K562 (cell line): ENCODE data around the gene SH3BP5. TPM values are rescaled to one million over a fixed set of nuclear protein-coding genes. Genes with fewer than 3 reads are reported as not detected.

Source experiments
- ATAC-seq: fragments of 200-7000 bp; cut with Tn5 transposase; 3 replicates; pipeline ENCODE4 v1.9.1; 2020; ENCODE audit warnings: moderate library complexity
- BruUV-seq: library from RNA; stranded (reverse); fragments of 400-500 nt; replicated peaks from 2 replicates; lab custom pipeline; 2021; lab: Mats Ljungman, UMichigan
- CTCF ChIA-PET: fragments of 300-600 bp; formaldehyde crosslinking; extraction: SDS; loops from one replicate; lab custom pipeline; 2021; ENCODE audit warnings: low intra/inter-chr PET ratio; lab: Yijun Ruan, JAX
- POLR2A ChIA-PET: fragments of 300-600, 350-650 bp; sonication (Branson Sonifier 250); formaldehyde crosslinking; extraction: SDS; loops from one replicate; lab custom pipeline; 2021; ENCODE audit warnings: antibody characterized with exemption, inconsistent platforms; lab: Yijun Ruan, JAX
- DNase-seq, 4 experiments: peaks; one replicate each; pipeline versions ENCODE4 v3.0.0 to v3.0.0-alpha.2; 2011 to 2018; ENCODE audit warnings: low spot score in 3 of 4, mixed read lengths in 3 of 4; ENCODE audit errors: extremely low read depth in 1 of 4
- FAIRE-seq: peaks from 2 replicates; lab custom pipeline; 2011; peaks lifted over from hg19 to GRCh38; lab: Jason Lieb, UNC
- H2AFZ ChIP-seq: 2 replicates; pipeline ENCODE4 v1.6.0; 2011; ENCODE audit warnings: low read depth, low read length, control low read depth, inconsistent platforms
- H3K27ac ChIP-seq: fragments of 200-600 bp; 3 replicates; pipeline ENCODE4 v1.8.0; 2011; ENCODE audit warnings: low read depth, mild to moderate bottlenecking, control low read depth, inconsistent platforms, low read length, moderate library complexity, mixed read lengths; ENCODE audit errors: extremely low read depth
- H3K27me3 ChIP-seq, 2 experiments: fragments of 300-600 bp in 1 of 2; 2 replicates in 1 of 2; 3 replicates in 1 of 2; pipeline versions ENCODE4 v1.6.0 to v1.8.0; 2011; ENCODE audit warnings: inconsistent platforms in 2 of 2, low read length in 2 of 2, mild to moderate bottlenecking in 1 of 2, mixed read lengths in 1 of 2, moderate library complexity in 1 of 2; ENCODE audit not compliant: control insufficient read depth in 2 of 2, insufficient read depth in 2 of 2
- H3K36me3 ChIP-seq: fragments of 300-600 bp; 3 replicates; pipeline ENCODE4 v1.8.0; 2011; ENCODE audit warnings: mild to moderate bottlenecking, low read length, inconsistent platforms; ENCODE audit not compliant: control insufficient read depth, insufficient read depth
- H3K4me1 ChIP-seq, 2 experiments: fragments of 200-600 bp in 1 of 2; replicated peaks in 1 of 2; 2 replicates in 1 of 2; 3 replicates in 1 of 2; pipeline versions ENCODE4 v1.5.1 to v1.8.0; 2011; ENCODE audit warnings: inconsistent platforms in 2 of 2, low read length in 2 of 2, mild to moderate bottlenecking in 1 of 2, mixed read lengths in 1 of 2, moderate library complexity in 1 of 2; ENCODE audit not compliant: control insufficient read depth in 2 of 2, insufficient read depth in 2 of 2
- H3K4me2 ChIP-seq: 2 replicates; pipeline ENCODE4 v1.6.1; 2011; ENCODE audit warnings: low read length, control low read depth, inconsistent platforms, mixed read lengths; ENCODE audit not compliant: insufficient read depth
- H3K4me3 ChIP-seq: fragments of 200-600 bp; sonication (generic), shearing (Covaris generic); 2 replicates; pipeline ENCODE4 v1.5.1; 2016; ENCODE audit warnings: control low read depth, inconsistent platforms
- H3K79me2 ChIP-seq: fragments of 200-600 bp; 3 replicates; pipeline ENCODE4 v1.8.0; 2011; ENCODE audit warnings: low read length, inconsistent platforms; ENCODE audit not compliant: control insufficient read depth, insufficient read depth
- H3K9ac ChIP-seq, 2 experiments: 2 replicates each; pipeline versions ENCODE4 v1.6.0 to v1.6.1; 2011; ENCODE audit warnings: low read depth in 2 of 2, low read length in 2 of 2, control low read depth in 1 of 2, inconsistent platforms in 1 of 2, mild to moderate bottlenecking in 1 of 2, mixed read lengths in 1 of 2; ENCODE audit not compliant: insufficient read depth in 1 of 2
- H3K9me1 ChIP-seq: one replicate; pipeline ENCODE4 v1.6.0; 2011; ENCODE audit warnings: inconsistent platforms, mild to moderate bottlenecking, low read length, moderate library complexity; ENCODE audit not compliant: control insufficient read depth, insufficient read depth
- H3K9me3 ChIP-seq: replicated peaks from 2 replicates; pipeline ENCODE4 v1.5.1; 2011; ENCODE audit warnings: low read depth, low read length, inconsistent platforms; ENCODE audit not compliant: control insufficient read depth, insufficient read depth
- H4K20me1 ChIP-seq: replicated peaks from 2 replicates; pipeline ENCODE4 v1.6.1; 2011; ENCODE audit warnings: low read length, inconsistent platforms, mixed read lengths; ENCODE audit not compliant: control insufficient read depth, insufficient read depth
- AFF1 ChIP-seq, 2 experiments: fragments of 450-650 bp; IDR thresholded peaks; 2 replicates each; pipeline ENCODE4 v1.6.1; 2018; ENCODE audit warnings: mild to moderate bottlenecking in 2 of 2, low read depth in 1 of 2; ENCODE audit not compliant: partially characterized antibody in 2 of 2
- DPF2 ChIP-seq: fragments of 450-650 bp; IDR thresholded peaks from 2 replicates; pipeline ENCODE4 v1.6.1; 2016
- FOXK2 ChIP-seq, 2 experiments: fragments of 450-650 bp; IDR thresholded peaks in 1 of 2; conservative IDR thresholded peaks in 1 of 2; 2 replicates each; pipeline ENCODE4 v1.6.1; 2016; ENCODE audit warnings: low read depth in 2 of 2, mild to moderate bottlenecking in 1 of 2
- GATA2 ChIP-seq: sonication (generic); formaldehyde crosslinking; IDR thresholded peaks from 2 replicates; pipeline ENCODE4 v1.4.0; 2020; ENCODE audit warnings: mild to moderate bottlenecking, missing genetic modification reagents
- HMG20B ChIP-seq: fragments of 250-450 bp; sonication (Bioruptor Pico); IDR thresholded peaks from 2 replicates; pipeline ENCODE4 v1.5.0; 2021; ENCODE audit warnings: mild to moderate bottlenecking
- HMGXB4 ChIP-seq: sonication (generic); formaldehyde crosslinking; IDR thresholded peaks from 2 replicates; pipeline ENCODE4 v1.8.1; 2023; ENCODE audit warnings: mild to moderate bottlenecking, missing genetic modification reagents
- JUN ChIP-seq, 2 experiments: sonication (generic) in 1 of 2; formaldehyde crosslinking in 1 of 2; IDR thresholded peaks; 2 replicates each; pipeline versions ENCODE4 v1.6.1 to v1.8.0; 2012 to 2022; ENCODE audit warnings: borderline replicate concordance in 2 of 2, mild to moderate bottlenecking in 2 of 2, improper control_type of control experiment in 1 of 2, low read depth in 1 of 2, low read length in 1 of 2, missing genetic modification reagents in 1 of 2
- JUND ChIP-seq, 2 experiments: IDR thresholded peaks; 2 replicates in 1 of 2; 3 replicates in 1 of 2; pipeline ENCODE4 v1.6.1; 2011; ENCODE audit warnings: borderline replicate concordance in 2 of 2, low read depth in 2 of 2, low read length in 2 of 2, improper control_type of control experiment in 1 of 2, missing biosample characterization in 1 of 2, missing genetic modification characterization in 1 of 2, missing genetic modification reagents in 1 of 2
- SAP30 ChIP-seq: fragments of 200-600 bp; sonication (generic); IDR thresholded peaks from 2 replicates; pipeline ENCODE4 v1.6.1; 2012; ENCODE audit warnings: borderline replicate concordance, low read depth, mild to moderate bottlenecking, moderate library complexity, low read length, control low read depth, inconsistent platforms; ENCODE audit not compliant: insufficient read depth, poor library complexity, severe bottlenecking
- TBL1XR1 ChIP-seq, 2 experiments: IDR thresholded peaks; 2 replicates each; pipeline ENCODE4 v1.6.1; 2012; ENCODE audit warnings: improper control_type of control experiment in 2 of 2, low read length in 2 of 2, mild to moderate bottlenecking in 1 of 2
- TFAP4 ChIP-seq: sonication (generic); formaldehyde crosslinking; IDR thresholded peaks from 2 replicates; pipeline ENCODE4 v1.8.0; 2022; ENCODE audit warnings: missing genetic modification reagents, mild to moderate bottlenecking, moderate library complexity, borderline replicate concordance
- ZNF507 ChIP-seq: conservative IDR thresholded peaks from 2 replicates; pipeline ENCODE4 v1.6.1; 2017; ENCODE audit warnings: missing genetic modification characterization, missing compliant biosample characterization
- WGBS: fragments of 100-300 bp; shearing (Covaris generic); methylation state at CpG from one replicate; pipeline ENCODE4 v1.1.6; 2016; ENCODE audit warnings: low coverage, mixed read lengths; ENCODE audit not compliant: insufficient coverage; ENCODE audit errors: missing lambda C conversion rate; 5-methylcytosine and 5-hydroxymethylcytosine counted together
- in situ Hi-C: fragments of 300-500 bp; cut with MboI; formaldehyde crosslinking; loops from 4 replicates; pipeline ENCODE4 v1.15.0; 2018; ENCODE audit warnings: inconsistent platforms, mixed read lengths
- intact Hi-C: fragments of 100-400 bp; cut with micrococcal nuclease; formaldehyde crosslinking; loops from 2 replicates; pipeline ENCODE4 v1.14.2; 2022
- polyA plus RNA-seq, 8 experiments: library from polyadenylated mRNA; depleted of rRNA in 4 of 8; stranded (reverse) in 5 of 8; unstranded in 3 of 8; fragments of >200 nt; fragmentation: Nextera tagmentation in 2 of 8; fragmentation: Illumina TruSeq in 1 of 8; extraction: Ambion mirVana in 2 of 8; extraction: Trizol in 1 of 8; gene quantifications; 2 replicates each; pipeline versions ENCODE4 v1.2.1 to v1.2.3, GENCODE V29; 2011 to 2014; ENCODE audit warnings: inconsistent platforms in 1 of 8, missing spikeins in 1 of 8
- total RNA-seq, 7 experiments: library from RNA; depleted of rRNA in 6 of 7; stranded (reverse); fragments of >200 nt in 6 of 7; fragmentation: Illumina TruSeq in 2 of 7; extraction: Trizol in 2 of 7; gene quantifications; 2 replicates each; pipeline versions ENCODE4 v1.2.1 to v1.2.3, GENCODE V29; 2011 to 2021; ENCODE audit warnings: low replicate concordance in 1 of 7

Gene SH3BP5
- total and polyA plus RNA-seq, 9 of the 15 experiments (the other 6 are each of a cell fraction or from before 2014, with no cell fraction given) = 2.9 to 29.0 (median 14.9) TPM

- peak overlapping the region; percentile 57 for H2AFZ ChIP-seq
- H3K9ac ChIP-seq = no peak overlapping the region
- CTCF ChIA-PET = no interaction called here
- intact Hi-C loops = no loop called here
- BruUV-seq = no TSS peak
- H3K4me1 ChIP-seq = peaks cover 8 to 12% of the 10 kb centered on the region in 2 experiments; a peak in 4 of 5 replicates
- no peaks in the 10 kb centered on the region for H4K20me1 ChIP-seq
- no peak for FAIRE-seq
- H3K4me2 ChIP-seq = no peak overlapping the region
- H3K4me3 ChIP-seq = no peak overlapping the region
- DNase-seq = no peak
- no peaks in the 10 kb centered on the region for H3K9me1 ChIP-seq
- no peak for ATAC-seq
- H3K9me3 ChIP-seq = no peaks in the 10 kb centered on the region
- no peaks in the 10 kb centered on the region for H3K27me3 ChIP-seq
- no peaks in the 10 kb centered on the region for H3K36me3 ChIP-seq
- in situ Hi-C loops = no loop called here
- POLR2A ChIA-PET = interaction anchor here (0.6 to 1.5 kb wide), 3 partner anchors 9 to 67 kb away, joined by 3 to 6 read pairs (median 4); no protein-coding TSS in a partner anchor
- no peaks in the 10 kb centered on the region for H3K79me2 ChIP-seq
- no peak overlapping the region for H3K27ac ChIP-seq
- 0% methylated on average over 1 of the region's 1 CpG for WGBS
- TF ChIP-seq ZNF507 (tag) = no peak
- peak in 1 of 2 experiments; percentile 33 for TF ChIP-seq AFF1 (IDR thresholded peaks at IDR 0.05; ENCODE audit: low read depth in 1 of 2, partially characterized antibody in 2 of 2)
- peak; percentile 74 for TF ChIP-seq JUN (IDR thresholded peaks at IDR 0.05; ENCODE audit: borderline replicate concordance, low read depth, low read length)
- no peak for TF ChIP-seq JUN (CRISPR knock-in tag; IDR thresholded peaks at IDR 0.05; ENCODE audit: borderline replicate concordance)
- TF ChIP-seq TFAP4 (CRISPR knock-in tag) = no peak
- TF ChIP-seq TBL1XR1 (IDR thresholded peaks at IDR 0.05; ENCODE audit: low read length in 2 of 2) = no peak
- TF ChIP-seq SAP30 = no peak
- no peak for TF ChIP-seq HMGXB4 (CRISPR knock-in tag)
- TF ChIP-seq DPF2 = peak; percentile 69
- 0 out of 2 replicates have a peak, but pooled peaks have one; percentile 6 for TF ChIP-seq GATA2 (CRISPR knock-in tag)
- TF ChIP-seq JUND (IDR thresholded peaks at IDR 0.05; ENCODE audit: borderline replicate concordance, low read depth, low read length) = peak; percentile 89
- peak; percentile 86; the same call in 2 of the 3 replicates for TF ChIP-seq JUND (tag; IDR thresholded peaks at IDR 0.05; ENCODE audit: borderline replicate concordance, low read depth, low read length)
- TF ChIP-seq HMG20B (CRISPR knock-in tag) = no peak
- TF ChIP-seq FOXK2 (conservative IDR thresholded peaks at IDR 0.05 in 1 of 2, IDR thresholded peaks at IDR 0.05 in 1 of 2; ENCODE audit: low read depth in 2 of 2) = peak; percentile 23 to 25; a peak in 1 of 4 replicates
These were observed 34.7 kb upstream of the SH3BP5 start for GRCh38 chr3:15367059-15367458.
